HepG2 (cell line): Measurements from ENCODE around the gene LITAFD. TPM values are rescaled to one million over a fixed set of nuclear protein-coding genes. Genes with fewer than 3 reads are reported as not detected.

Experiments used
- AGO1 ChIP-seq: fragments of 200-400 bp; formaldehyde crosslinking; IDR thresholded peaks from 2 replicates; pipeline ENCODE4 v1.6.1; 2017; ENCODE audit warnings: mild to moderate bottlenecking, low read depth, low read length, moderate library complexity; ENCODE audit not compliant: poor library complexity, severe bottlenecking
- BCLAF1 ChIP-seq: fragments of 450-650 bp; IDR thresholded peaks from 2 replicates; pipeline ENCODE4 v1.6.1; 2017; ENCODE audit warnings: mild to moderate bottlenecking
- GATA4 ChIP-seq: sonication (generic); IDR thresholded peaks from 2 replicates; pipeline ENCODE4 v1.6.1; 2016; ENCODE audit warnings: antibody characterized with exemption, low read depth, borderline replicate concordance
- HNF4G ChIP-seq, 2 experiments: sonication (generic) in 1 of 2; formaldehyde crosslinking in 1 of 2; IDR thresholded peaks; 2 replicates each; pipeline versions ENCODE4 v1.4.0 to v1.6.1; 2011 to 2020; ENCODE audit warnings: borderline replicate concordance in 2 of 2, low read depth in 2 of 2, mild to moderate bottlenecking in 2 of 2, low read length in 1 of 2, missing genetic modification reagents in 1 of 2, moderate library complexity in 1 of 2
- KDM5B ChIP-seq: sonication (generic); formaldehyde crosslinking; IDR thresholded peaks from 2 replicates; pipeline ENCODE4 v1.4.0; 2020; ENCODE audit warnings: missing genetic modification reagents, mild to moderate bottlenecking, borderline replicate concordance
- MIER3 ChIP-seq: IDR thresholded peaks from 2 replicates; pipeline ENCODE4 v1.6.1; 2016; ENCODE audit warnings: missing compliant biosample characterization, borderline replicate concordance
- RBM22 ChIP-seq: fragments of 200-400 bp; formaldehyde crosslinking; optimal IDR thresholded peaks from 2 replicates; pipeline ENCODE3; 2017; ENCODE audit warnings: mild to moderate bottlenecking, low read length, moderate library complexity
- RXRB ChIP-seq: IDR thresholded peaks from 2 replicates; pipeline ENCODE4 v1.6.1; 2016; ENCODE audit warnings: borderline replicate concordance, missing genetic modification reagents, missing compliant biosample characterization
- SRY ChIP-seq: sonication (generic); formaldehyde crosslinking; IDR thresholded peaks from 2 replicates; pipeline ENCODE4 v1.8.0; 2022; ENCODE audit warnings: mild to moderate bottlenecking, missing genetic modification reagents
- ZEB1 ChIP-seq: IDR thresholded peaks from 2 replicates; pipeline ENCODE4 v1.6.1; 2012; ENCODE audit warnings: mild to moderate bottlenecking, low read depth, inconsistent platforms; ENCODE audit not compliant: insufficient replicate concordance
- ZFY ChIP-seq: sonication (generic); formaldehyde crosslinking; IDR thresholded peaks from 2 replicates; pipeline ENCODE4 v1.4.0; 2020; ENCODE audit warnings: missing genetic modification reagents
- ZNF552 ChIP-seq: sonication (generic); formaldehyde crosslinking; IDR thresholded peaks from 2 replicates; pipeline ENCODE4 v1.9.0; 2022; ENCODE audit warnings: missing genetic modification reagents, mild to moderate bottlenecking, borderline replicate concordance
- ZNF691 ChIP-seq: sonication (generic); formaldehyde crosslinking; IDR thresholded peaks from 2 replicates; pipeline ENCODE4 v1.4.0; 2020; ENCODE audit warnings: missing genetic modification reagents, low read depth, mild to moderate bottlenecking, borderline replicate concordance
- ZNF713 ChIP-seq: sonication (generic); formaldehyde crosslinking; IDR thresholded peaks from 2 replicates; pipeline ENCODE4 v1.4.0; 2020; ENCODE audit warnings: mild to moderate bottlenecking, missing genetic modification reagents
- ZNF75D ChIP-seq: sonication (generic); formaldehyde crosslinking; IDR thresholded peaks from 2 replicates; pipeline ENCODE4 v1.8.1; 2023; ENCODE audit warnings: missing genetic modification reagents, mild to moderate bottlenecking, borderline replicate concordance
- polyA plus RNA-seq, 8 experiments: library from polyadenylated mRNA; depleted of rRNA in 3 of 8; stranded (reverse) in 7 of 8; unstranded in 1 of 8; fragments of >200 nt; fragmentation: Illumina TruSeq in 4 of 8; extraction: Trizol in 4 of 8; gene quantifications; 2 replicates each; pipeline versions ENCODE4 v1.2.1 to v1.2.3, GENCODE V29; 2011 to 2016; ENCODE audit warnings: low read depth in 4 of 8, missing spikeins in 1 of 8, mixed read lengths in 1 of 8; ENCODE audit not compliant: insufficient read depth in 1 of 8
- total RNA-seq, 5 experiments: library from RNA; depleted of rRNA; stranded (reverse); fragments of >200 nt; fragmentation: Illumina TruSeq; extraction: Trizol; gene quantifications; 2 replicates each; pipeline ENCODE4 v1.2.3, GENCODE V29; 2016; ENCODE audit warnings: low read depth in 1 of 5

Gene LITAFD
- total and polyA plus RNA-seq, 2 of the 13 experiments (the other 11 are each of a cell fraction or from before 2014, with no cell fraction given), result not detected

- TF ChIP-seq ZNF691 (CRISPR knock-in tag), result no peak
- TF ChIP-seq AGO1, result no peak
- no peak for TF ChIP-seq BCLAF1
- TF ChIP-seq ZNF75D (CRISPR knock-in tag), result no peak
- no peak for TF ChIP-seq ZEB1
- TF ChIP-seq HNF4G (IDR thresholded peaks at IDR 0.05; ENCODE audit: borderline replicate concordance, low read depth, low read length), result no peak
- TF ChIP-seq HNF4G (CRISPR knock-in tag; IDR thresholded peaks at IDR 0.05; ENCODE audit: borderline replicate concordance, low read depth), result no peak
- TF ChIP-seq KDM5B, result no peak
- no peak for TF ChIP-seq GATA4
- TF ChIP-seq RXRB (CRISPR knock-in tag), result no peak
- TF ChIP-seq RBM22, result peak; percentile 8
- peak; percentile 6; the same call in 1 of the 2 replicates for TF ChIP-seq ZFY (CRISPR knock-in tag)
- TF ChIP-seq ZNF552 (CRISPR knock-in tag), result 0 out of 2 replicates have a peak, but pooled peaks have one; percentile 53
- no peak for TF ChIP-seq ZNF713 (CRISPR knock-in tag)
- TF ChIP-seq SRY (CRISPR knock-in tag), result 0 out of 2 replicates have a peak, but pooled peaks have one; percentile 39
- TF ChIP-seq MIER3, result no peak
These were observed 33.8 kb upstream of the LITAFD start (continued) for GRCh38 chr16:8848231-8848938.
